ENCODE results near the gene NTN1.

The NTN1 gene

DNA sequence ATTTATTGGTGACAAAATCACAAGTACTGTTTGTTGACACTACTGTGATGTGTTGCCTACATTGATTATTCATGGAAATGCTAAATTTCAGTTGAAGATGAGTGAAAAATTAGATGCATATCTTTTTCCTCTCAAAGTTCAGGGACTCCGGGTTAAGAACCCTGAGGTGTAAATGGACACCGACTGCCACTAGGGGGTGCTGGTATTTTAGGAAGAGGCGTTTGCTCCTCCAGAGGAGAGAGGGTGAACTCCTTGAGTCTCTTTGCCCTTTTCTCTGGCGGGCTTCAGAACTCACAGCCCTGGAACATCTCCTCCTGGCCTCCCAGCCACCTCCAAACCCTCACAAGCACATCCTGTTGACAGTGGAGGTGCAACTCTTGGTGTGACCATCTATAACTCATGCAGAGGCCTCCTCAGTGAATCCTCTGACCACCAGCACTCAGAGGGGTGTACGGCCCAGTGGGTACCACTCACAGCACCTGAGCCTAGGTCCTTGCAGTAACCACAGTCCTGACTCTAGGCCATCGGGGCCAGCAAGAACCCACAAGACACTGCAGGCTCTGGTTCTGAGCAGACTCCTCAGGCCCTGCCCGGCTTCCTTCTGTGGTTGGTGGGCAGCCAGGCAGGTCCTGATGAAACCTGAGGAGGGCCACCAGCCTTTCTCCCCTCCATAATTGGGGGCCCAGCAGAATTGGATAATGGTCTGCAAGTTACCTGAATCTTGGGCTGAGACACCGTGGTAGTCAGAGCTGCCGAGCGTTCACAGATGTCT, 29.6 kb upstream of the NTN1 start:
- Histone ChIP-seq H3K4me3 (ENCODE audit: low read depth in 1 of 5, low read length in 5 of 5) (no peak overlapping the region), H3K9me3 (ENCODE audit: control insufficient read depth in 5 of 5, low read length in 5 of 5) (peaks cover 0 to 3% (median 0%) of the 10 kb centered on the region in 5 donors), H3K27me3 (ENCODE audit: control insufficient read depth in 5 of 5, insufficient read depth in 4 of 5, low read length in 5 of 5) (no peaks in the 10 kb centered on the region), H3K9ac (ENCODE audit: low read length in 5 of 5) (no peak overlapping the region), H3K4me1 (ENCODE audit: control insufficient read depth in 5 of 5, insufficient read depth in 5 of 5, low read length in 5 of 5) (no peaks in the 10 kb centered on the region), H3K27ac (ENCODE audit: low read depth, low read length) (no peak overlapping the region), H3K36me3 (ENCODE audit: control insufficient read depth in 5 of 5, insufficient read depth in 5 of 5, low read length in 5 of 5) (no peaks in the 10 kb centered on the region)

DNA sequence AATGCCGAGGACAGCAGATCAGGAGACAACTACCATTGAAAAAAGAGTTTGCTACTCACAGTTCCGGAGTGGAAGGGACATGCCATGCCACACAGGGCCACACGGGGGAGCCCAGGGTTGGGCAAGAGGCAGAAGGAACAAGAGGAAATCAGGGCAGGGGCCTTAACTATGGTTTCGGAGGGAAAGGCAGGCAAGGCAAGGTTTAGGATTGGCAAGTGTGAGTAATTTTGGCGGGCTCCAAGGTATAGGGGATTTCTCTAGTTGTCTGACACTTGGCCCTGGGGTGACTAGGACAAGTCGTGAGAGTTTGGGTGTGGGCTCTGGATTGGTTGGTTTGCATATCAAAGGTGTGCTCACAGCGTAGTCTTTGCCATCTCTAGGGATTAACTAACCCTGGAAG, 27.0 kb upstream of the NTN1 start:
- H3K9ac ChIP-seq (ENCODE audit: low read length in 5 of 5) = no peak overlapping the region
- no peaks in the 10 kb centered on the region for H3K4me1 ChIP-seq (ENCODE audit: control insufficient read depth in 5 of 5, insufficient read depth in 5 of 5, low read length in 5 of 5)
- H3K27me3 ChIP-seq (ENCODE audit: control insufficient read depth in 5 of 5, insufficient read depth in 4 of 5, low read length in 5 of 5) = no peaks in the 10 kb centered on the region

DNA sequence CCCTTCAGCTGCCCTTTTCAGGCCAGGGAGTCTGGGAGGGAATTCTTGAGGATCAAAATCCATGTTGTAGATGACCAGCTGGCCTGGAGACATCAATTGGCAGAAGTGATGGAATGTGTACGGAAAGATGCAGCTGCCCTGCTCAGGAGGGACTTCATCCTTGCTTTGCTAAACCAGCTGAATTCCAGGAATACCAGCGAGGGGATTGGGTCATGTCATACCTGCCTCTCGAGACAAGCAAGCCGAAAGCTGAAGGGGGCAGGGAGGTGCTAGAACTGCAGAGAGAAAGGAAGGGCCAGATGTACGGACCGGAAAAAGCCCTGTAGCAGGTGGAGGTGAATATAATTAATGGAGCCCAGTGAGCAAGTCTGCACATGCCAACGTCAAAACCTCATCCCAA, 25.6 kb upstream of the NTN1 start:
- Histone ChIP-seq H3K4me1 (ENCODE audit: control insufficient read depth in 5 of 5, insufficient read depth in 5 of 5, low read length in 5 of 5) (no peaks in the 10 kb centered on the region), H3K27me3 (ENCODE audit: control insufficient read depth in 5 of 5, insufficient read depth in 4 of 5, low read length in 5 of 5) (no peaks in the 10 kb centered on the region), H3K36me3 (ENCODE audit: control insufficient read depth in 5 of 5, insufficient read depth in 5 of 5, low read length in 5 of 5) (no peaks in the 10 kb centered on the region), H3K9ac (ENCODE audit: low read length in 5 of 5) (no peak overlapping the region), H3K9me3 (ENCODE audit: control insufficient read depth in 5 of 5, low read length in 5 of 5) (peaks cover 0 to 7% (median 0%) of the 10 kb centered on the region in 5 donors), H3K4me3 (ENCODE audit: low read depth in 1 of 5, low read length in 5 of 5) (no peak overlapping the region), H3K27ac (ENCODE audit: low read depth, low read length) (no peak overlapping the region)

More for the DNA sequence above, 27.0 kb upstream of the NTN1 start:
- H3K9me3 ChIP-seq (ENCODE audit: control insufficient read depth in 5 of 5, low read length in 5 of 5) = peaks cover 0 to 3% (median 0%) of the 10 kb centered on the region in 5 donors
- no peak overlapping the region for H3K27ac ChIP-seq (ENCODE audit: low read depth, low read length)
- H3K36me3 ChIP-seq (ENCODE audit: control insufficient read depth in 5 of 5, insufficient read depth in 5 of 5, low read length in 5 of 5) = no peaks in the 10 kb centered on the region
- H3K4me3 ChIP-seq (ENCODE audit: low read depth in 1 of 5, low read length in 5 of 5) = no peak overlapping the region

DNA sequence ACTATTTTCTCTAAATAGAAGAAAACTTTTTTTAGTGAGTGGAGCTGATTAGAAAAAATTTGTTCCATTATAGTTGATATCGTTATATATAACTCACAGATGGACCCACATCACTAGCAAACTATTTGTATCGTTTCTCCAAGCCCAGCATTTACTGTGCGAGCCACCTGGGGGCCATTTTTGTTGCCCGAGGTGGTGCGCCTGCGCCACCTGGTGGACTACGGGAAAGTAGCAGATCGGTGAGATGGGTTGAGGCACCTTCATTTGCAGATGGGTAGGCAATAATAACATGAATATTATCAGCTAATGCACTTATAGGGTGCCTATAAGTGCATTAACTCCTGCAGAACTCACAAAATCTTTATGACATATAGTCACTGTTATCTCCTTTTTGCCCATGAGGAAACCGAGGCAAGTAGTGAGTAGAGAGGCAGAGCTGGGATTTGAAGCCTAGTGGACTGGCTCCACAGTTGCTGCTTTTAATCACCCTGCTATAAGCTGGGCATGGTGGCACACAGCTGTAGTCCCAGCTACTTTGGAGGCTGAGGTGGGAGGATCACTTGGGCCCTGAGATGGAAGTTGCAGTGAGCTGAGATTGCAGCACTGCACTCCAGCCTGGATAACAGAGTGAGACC, 23.2 kb upstream of the NTN1 start:
- Histone ChIP-seq H3K4me1 (ENCODE audit: control insufficient read depth in 5 of 5, insufficient read depth in 5 of 5, low read length in 5 of 5) (peaks cover 0 to 7% (median 0%) of the 10 kb centered on the region in 5 donors), H3K9ac (ENCODE audit: low read length in 5 of 5) (no peak overlapping the region), H3K27me3 (ENCODE audit: control insufficient read depth in 5 of 5, insufficient read depth in 4 of 5, low read length in 5 of 5) (peaks cover 0 to 7% (median 6%) of the 10 kb centered on the region in 5 donors), H3K27ac (ENCODE audit: low read depth, low read length) (no peak overlapping the region), H3K9me3 (ENCODE audit: control insufficient read depth in 5 of 5, low read length in 5 of 5) (peaks cover 0 to 7% (median 0%) of the 10 kb centered on the region in 5 donors), H3K4me3 (ENCODE audit: low read depth in 1 of 5, low read length in 5 of 5) (no peak overlapping the region), H3K36me3 (ENCODE audit: control insufficient read depth in 5 of 5, insufficient read depth in 5 of 5, low read length in 5 of 5) (no peaks in the 10 kb centered on the region)

DNA sequence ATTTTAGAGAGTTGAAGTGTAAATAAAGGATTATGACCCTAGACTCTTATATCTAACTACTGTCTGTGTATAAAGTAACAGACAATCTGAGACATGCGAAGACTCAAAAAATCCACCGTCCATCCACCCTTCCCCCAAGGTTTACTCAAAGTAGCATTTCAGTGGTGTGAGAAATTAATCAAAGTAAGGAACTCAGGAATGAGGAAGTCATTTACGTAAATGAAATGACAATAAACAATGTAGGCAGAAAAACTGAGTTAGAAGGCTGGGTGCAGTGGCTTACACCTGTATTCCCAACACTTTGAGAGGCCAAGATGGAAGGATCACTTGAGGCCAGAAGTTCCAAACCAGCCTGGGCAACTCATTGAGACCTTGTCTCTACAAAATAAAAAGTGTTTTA, 19.8 kb upstream of the NTN1 start:
- H3K27me3 ChIP-seq (ENCODE audit: control insufficient read depth in 5 of 5, insufficient read depth in 4 of 5, low read length in 5 of 5) = peaks cover 22 to 34% (median 29%) of the 10 kb centered on the region in 5 donors
- H3K4me3 ChIP-seq (ENCODE audit: low read depth in 1 of 5, low read length in 5 of 5) = no peak overlapping the region
- peaks cover 0 to 20% (median 14%) of the 10 kb centered on the region in 5 donors for H3K4me1 ChIP-seq (ENCODE audit: control insufficient read depth in 5 of 5, insufficient read depth in 5 of 5, low read length in 5 of 5)
- H3K36me3 ChIP-seq (ENCODE audit: control insufficient read depth in 5 of 5, insufficient read depth in 5 of 5, low read length in 5 of 5) = no peaks in the 10 kb centered on the region
- no peak overlapping the region for H3K27ac ChIP-seq (ENCODE audit: low read depth, low read length)
- H3K9me3 ChIP-seq (ENCODE audit: control insufficient read depth in 5 of 5, low read length in 5 of 5) = peaks cover 0 to 4% (median 0%) of the 10 kb centered on the region in 5 donors
- H3K9ac ChIP-seq (ENCODE audit: low read length in 5 of 5) = no peak overlapping the region

DNA sequence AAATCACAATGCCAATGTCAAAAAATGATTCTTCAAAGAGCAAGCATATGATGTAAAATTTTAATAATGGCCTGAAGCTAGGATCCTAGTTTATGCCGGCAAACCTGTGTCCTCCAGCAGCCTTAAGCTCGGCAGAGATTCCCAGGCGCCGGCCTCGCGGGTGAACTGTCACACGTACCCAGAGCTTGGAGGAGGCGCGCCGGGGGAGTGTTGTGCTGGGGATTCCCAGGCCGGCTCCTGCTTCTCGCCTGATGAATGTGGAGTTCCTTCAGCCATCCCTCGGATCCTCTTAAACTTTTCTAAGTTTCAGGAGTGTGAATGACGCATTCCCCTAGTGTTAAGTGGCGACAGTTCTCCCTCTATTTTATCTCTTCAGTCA, 19.1 kb upstream of the NTN1 start:
- Histone ChIP-seq H3K9me3 (ENCODE audit: control insufficient read depth in 5 of 5, low read length in 5 of 5) (peaks cover 0 to 4% (median 0%) of the 10 kb centered on the region in 5 donors), H3K4me1 (ENCODE audit: control insufficient read depth in 5 of 5, insufficient read depth in 5 of 5, low read length in 5 of 5) (peaks cover 0 to 20% (median 14%) of the 10 kb centered on the region in 5 donors), H3K27me3 (ENCODE audit: control insufficient read depth in 5 of 5, insufficient read depth in 4 of 5, low read length in 5 of 5) (peaks cover 22 to 37% (median 29%) of the 10 kb centered on the region in 5 donors), H3K4me3 (ENCODE audit: low read depth in 1 of 5, low read length in 5 of 5) (no peak overlapping the region), H3K9ac (ENCODE audit: low read length in 5 of 5) (no peak overlapping the region), H3K36me3 (ENCODE audit: control insufficient read depth in 5 of 5, insufficient read depth in 5 of 5, low read length in 5 of 5) (no peaks in the 10 kb centered on the region), H3K27ac (ENCODE audit: low read depth, low read length) (no peak overlapping the region)

DNA sequence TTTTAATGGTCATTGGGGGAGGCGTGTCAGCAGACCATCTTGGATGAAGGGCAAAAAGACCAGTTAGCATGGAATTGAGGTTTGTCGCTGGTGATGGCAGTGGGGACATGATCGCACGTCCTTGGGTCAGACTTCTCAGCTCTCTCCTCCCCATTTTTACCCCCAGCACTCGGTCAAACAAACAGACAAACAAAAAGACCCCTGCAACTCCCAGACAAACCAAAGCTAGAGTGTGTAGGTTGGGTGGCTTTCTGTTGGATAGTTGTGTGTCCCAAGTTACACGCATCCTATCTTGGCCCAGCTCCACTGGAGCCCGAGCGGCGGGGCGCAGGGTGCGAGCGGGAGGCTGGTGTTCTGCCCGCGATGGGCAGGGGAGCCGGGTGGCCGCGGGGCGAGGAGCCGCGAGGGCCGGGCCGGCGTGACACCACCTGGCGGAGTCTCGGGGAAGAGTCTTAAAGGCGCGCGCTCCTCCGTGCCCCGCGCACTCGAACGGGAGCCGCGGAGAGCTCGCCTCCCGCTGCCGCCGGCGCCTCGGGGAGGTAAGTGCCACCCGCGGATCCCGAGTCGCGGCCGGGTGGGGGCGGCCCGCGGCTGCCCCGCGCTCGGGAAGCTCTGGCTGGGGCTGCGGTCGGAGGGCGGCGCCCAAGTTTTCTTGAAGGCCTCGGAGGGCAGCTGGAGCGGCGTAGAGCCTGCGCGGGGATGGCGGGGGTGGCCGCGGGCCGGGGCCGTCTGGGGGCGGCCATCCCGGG, 18.5 kb upstream of the NTN1 start:
- Histone ChIP-seq H3K9ac (ENCODE audit: low read length in 5 of 5) (no peak overlapping the region), H3K27ac (ENCODE audit: low read depth, low read length) (no peak overlapping the region), H3K36me3 (ENCODE audit: control insufficient read depth in 5 of 5, insufficient read depth in 5 of 5, low read length in 5 of 5) (no peaks in the 10 kb centered on the region), H3K4me1 (ENCODE audit: control insufficient read depth in 5 of 5, insufficient read depth in 5 of 5, low read length in 5 of 5) (peaks cover 0 to 20% (median 14%) of the 10 kb centered on the region in 5 donors), H3K9me3 (ENCODE audit: control insufficient read depth in 5 of 5, low read length in 5 of 5) (peaks cover 0 to 4% (median 0%) of the 10 kb centered on the region in 5 donors), H3K4me3 (ENCODE audit: low read depth in 1 of 5, low read length in 5 of 5) (peak overlapping the region in 3 of 5 donors; percentile 22 to 55 (median 48)), H3K27me3 (ENCODE audit: control insufficient read depth in 5 of 5, insufficient read depth in 4 of 5, low read length in 5 of 5) (peaks cover 22 to 37% (median 29%) of the 10 kb centered on the region in 5 donors)

DNA sequence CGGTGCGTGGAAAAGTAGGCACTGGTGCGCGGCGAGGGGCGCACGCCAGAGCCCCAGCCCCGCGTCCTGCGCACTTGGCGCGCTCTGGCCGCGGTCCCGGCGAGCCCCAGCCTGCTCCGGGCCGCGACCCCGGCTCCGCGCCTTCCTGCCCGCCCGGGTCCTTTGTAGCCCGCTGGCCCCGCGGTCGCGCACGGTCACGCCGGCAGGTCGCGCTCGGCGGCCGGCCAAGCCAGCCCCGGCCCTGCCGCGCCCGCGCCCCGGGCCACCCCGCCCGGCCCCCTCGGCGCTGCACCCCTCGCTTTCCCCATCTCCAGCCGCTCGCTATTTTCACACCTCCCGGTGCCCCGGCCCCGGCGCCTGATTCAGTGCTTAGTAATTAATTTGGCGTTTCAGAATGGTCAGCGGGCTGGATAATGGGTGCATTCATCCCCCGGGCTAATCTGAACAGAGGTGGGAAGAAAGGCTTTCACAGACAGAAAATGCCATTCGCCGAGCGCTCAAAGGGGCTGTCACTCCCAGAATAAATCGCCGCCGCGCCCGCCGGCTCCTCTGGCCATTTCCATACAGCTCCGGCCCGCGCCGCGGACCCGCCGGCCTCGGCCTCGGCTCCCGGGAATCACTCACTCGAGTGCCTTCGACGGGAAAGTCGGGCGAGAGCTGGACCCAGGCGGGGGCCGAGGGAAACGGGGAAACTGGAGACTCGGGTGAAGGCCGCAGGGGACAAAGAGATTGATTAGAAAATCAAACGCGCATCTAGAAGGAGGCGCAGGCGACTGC, 17.8 kb upstream of the NTN1 start:
- peak overlapping the region in 4 of 5 donors; percentile 22 to 55 (median 35) for H3K4me3 ChIP-seq (ENCODE audit: low read depth in 1 of 5, low read length in 5 of 5)
- H3K27ac ChIP-seq (ENCODE audit: low read depth, low read length) = no peak overlapping the region
- H3K36me3 ChIP-seq (ENCODE audit: control insufficient read depth in 5 of 5, insufficient read depth in 5 of 5, low read length in 5 of 5) = no peaks in the 10 kb centered on the region
- H3K4me1 ChIP-seq (ENCODE audit: control insufficient read depth in 5 of 5, insufficient read depth in 5 of 5, low read length in 5 of 5) = peaks cover 0 to 20% (median 14%) of the 10 kb centered on the region in 5 donors
- H3K9ac ChIP-seq (ENCODE audit: low read length in 5 of 5) = no peak overlapping the region
- peaks cover 0 to 4% (median 0%) of the 10 kb centered on the region in 5 donors for H3K9me3 ChIP-seq (ENCODE audit: control insufficient read depth in 5 of 5, low read length in 5 of 5)
- peaks cover 22 to 37% (median 29%) of the 10 kb centered on the region in 5 donors for H3K27me3 ChIP-seq (ENCODE audit: control insufficient read depth in 5 of 5, insufficient read depth in 4 of 5, low read length in 5 of 5)

DNA sequence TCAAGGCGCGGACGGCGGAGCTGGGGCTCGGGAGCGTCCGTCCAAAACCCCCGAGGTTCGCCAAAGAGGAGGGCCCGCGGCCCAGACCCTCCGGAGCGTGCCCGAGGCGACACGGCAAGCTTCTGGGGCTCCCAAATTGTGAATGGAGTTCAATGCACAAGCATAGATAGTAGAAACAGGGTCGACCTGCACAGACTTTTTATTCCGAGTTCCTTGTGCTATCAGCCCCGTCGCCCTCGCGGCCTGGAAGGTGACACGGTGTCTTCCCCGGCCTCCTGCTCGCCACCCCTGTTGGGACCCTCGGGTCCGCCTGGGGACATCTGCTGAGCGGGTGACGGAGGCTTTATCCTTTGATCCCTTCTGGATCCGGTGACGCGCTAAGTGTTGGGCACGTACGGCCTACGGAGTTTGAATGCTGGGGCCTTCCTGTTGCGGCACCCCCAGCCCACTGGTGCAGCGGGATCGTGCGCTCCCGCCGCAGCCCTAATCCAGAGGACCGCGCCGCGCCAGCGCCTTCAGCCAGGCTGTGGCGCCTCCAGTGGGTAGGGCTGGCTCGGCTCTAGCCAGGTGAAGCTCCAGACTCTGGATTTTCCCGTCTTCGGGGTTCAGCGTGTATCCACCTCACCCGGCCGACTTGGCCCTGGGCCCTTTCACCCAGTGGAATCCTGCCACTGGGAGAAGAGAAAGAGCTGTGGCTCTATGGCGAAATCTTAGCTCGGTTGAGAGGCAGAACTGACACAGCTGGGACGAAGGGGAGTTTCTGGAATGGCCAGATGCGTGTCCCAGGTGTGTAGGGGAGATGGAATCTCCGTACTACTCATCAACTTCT, 17.0 kb upstream of the NTN1 start:
- H3K36me3 ChIP-seq (ENCODE audit: control insufficient read depth in 5 of 5, insufficient read depth in 5 of 5, low read length in 5 of 5) = no peaks in the 10 kb centered on the region
- H3K4me3 ChIP-seq (ENCODE audit: low read depth in 1 of 5, low read length in 5 of 5) = peak overlapping the region in 4 of 5 donors; percentile 18 to 46 (median 33)

More for the DNA sequence above, 17.0 kb upstream of the NTN1 start:
- Histone ChIP-seq H3K9me3 (ENCODE audit: control insufficient read depth in 5 of 5, low read length in 5 of 5) (peaks cover 0 to 4% (median 0%) of the 10 kb centered on the region in 5 donors), H3K9ac (ENCODE audit: low read length in 5 of 5) (no peak overlapping the region), H3K27ac (ENCODE audit: low read depth, low read length) (no peak overlapping the region), H3K27me3 (ENCODE audit: control insufficient read depth in 5 of 5, insufficient read depth in 4 of 5, low read length in 5 of 5) (peaks cover 25 to 40% (median 30%) of the 10 kb centered on the region in 5 donors), H3K4me1 (ENCODE audit: control insufficient read depth in 5 of 5, insufficient read depth in 5 of 5, low read length in 5 of 5) (peaks cover 0 to 20% (median 14%) of the 10 kb centered on the region in 5 donors)

All from subcutaneous abdominal adipose tissue (tissue), 5 donors.